B cell (primary cell): ENCODE measurements around the gene SEPHS2. TPM values are rescaled to one million over a fixed set of nuclear protein-coding genes. Genes with fewer than 3 reads are reported as not detected.

Source experiments
- ATAC-seq: fragments of 200-7000 bp; cut with Tn5 transposase; one replicate; pipeline ENCODE4 v1.10.0; 2021; ENCODE audit warnings: low read depth, mild to moderate bottlenecking, moderate number of reproducible peaks, moderate library complexity
- CTCF ChIA-PET: fragments of 350-600 bp; sonication (Branson Sonifier 250); formaldehyde crosslinking; loops from one replicate; lab custom pipeline; 2021; ENCODE audit warnings: antibody characterized with exemption, inconsistent platforms; lab: Charles Lee
- POLR2A ChIA-PET: fragments of 350-600 bp; sonication (Branson Sonifier 250); formaldehyde crosslinking; loops from one replicate; lab custom pipeline; 2021; ENCODE audit warnings: antibody characterized with exemption; lab: Charles Lee
- DNase-seq: peaks from one replicate; pipeline ENCODE4 v3.0.0; 2013
- H2AFZ ChIP-seq: 2 replicates; pipeline ENCODE4 v1.6.1; 2012; ENCODE audit warnings: mild to moderate bottlenecking, low read depth, low read length; ENCODE audit not compliant: insufficient read depth, poor library complexity, severe bottlenecking
- H3K27ac ChIP-seq, 2 donors: 1 replicate in 1 of 2; 2 replicates in 1 of 2; pipeline ENCODE4 v1.5.1; 2012 to 2013; ENCODE audit warnings: low read length in 2 of 2, mild to moderate bottlenecking in 2 of 2, moderate library complexity in 1 of 2
- H3K27me3 ChIP-seq, 4 experiments: fragments of 200-600 bp in 1 of 4; sonication (generic) in 1 of 4; replicated peaks in 1 of 4; 1 replicate in 2 of 4; 2 replicates in 2 of 4; pipeline versions ENCODE4 v1.6.1 to v1.7.0; 2013 to 2016; ENCODE audit warnings: low read length in 3 of 4, mild to moderate bottlenecking in 2 of 4, mixed read lengths in 1 of 4, moderate library complexity in 1 of 4; ENCODE audit not compliant: insufficient read depth in 4 of 4, control insufficient read depth in 3 of 4; ENCODE audit errors: control extremely low read depth in 1 of 4
- H3K36me3 ChIP-seq, 2 experiments: replicated peaks in 1 of 2; 1 replicate in 1 of 2; 2 replicates in 1 of 2; pipeline versions ENCODE4 v1.6.1 to v1.7.1; 2013; ENCODE audit warnings: low read length in 1 of 2; ENCODE audit not compliant: insufficient read depth in 2 of 2, control insufficient read depth in 1 of 2; ENCODE audit errors: control extremely low read depth in 1 of 2, extremely low read depth in 1 of 2
- H3K4me1 ChIP-seq, 2 donors: fragments of 200-600 bp in 1 of 2; sonication (generic) in 1 of 2; 1 replicate in 1 of 2; 2 replicates in 1 of 2; pipeline versions ENCODE4 v1.5.1 to v1.6.1; 2013 to 2017; ENCODE audit warnings: low read length in 2 of 2; ENCODE audit not compliant: control insufficient read depth in 2 of 2, insufficient read depth in 2 of 2
- H3K4me2 ChIP-seq: replicated peaks from 2 replicates; pipeline ENCODE3; 2012; ENCODE audit warnings: mild to moderate bottlenecking, low read depth, low read length; ENCODE audit not compliant: poor library complexity, severe bottlenecking
- H3K4me3 ChIP-seq, 5 experiments: fragments of 200-600 bp in 1 of 5; sonication (generic) in 1 of 5; 1 replicate in 3 of 5; 2 replicates in 2 of 5; pipeline versions ENCODE4 v1.5.1 to v1.7.0; 2011 to 2016; ENCODE audit warnings: low read length in 4 of 5, mild to moderate bottlenecking in 4 of 5, low read depth in 2 of 5, control low read depth in 1 of 5, moderate library complexity in 1 of 5; ENCODE audit not compliant: insufficient read depth in 1 of 5; ENCODE audit errors: control extremely low read depth in 1 of 5, extremely low read depth in 1 of 5
- H3K79me2 ChIP-seq: fragments of 200-600 bp; sonication (generic); one replicate; pipeline ENCODE4 v1.6.0; 2016; ENCODE audit warnings: low read length; ENCODE audit not compliant: control insufficient read depth, insufficient read depth
- H3K9ac ChIP-seq: fragments of 200-600 bp; sonication (generic); 2 replicates; pipeline ENCODE4 v1.6.1; 2017; ENCODE audit warnings: mild to moderate bottlenecking, low read length, moderate library complexity
- H3K9me3 ChIP-seq, 3 donors: one replicate each; pipeline versions ENCODE4 v1.6.1 to v1.7.1; 2013; ENCODE audit warnings: low read length in 2 of 3; ENCODE audit not compliant: control insufficient read depth in 2 of 3, insufficient read depth in 1 of 3; ENCODE audit errors: control extremely low read depth in 1 of 3
- H4K20me1 ChIP-seq: 2 replicates; pipeline ENCODE4 v1.6.0; 2012; ENCODE audit warnings: mild to moderate bottlenecking, low read length; ENCODE audit not compliant: insufficient read depth, control insufficient read depth, poor library complexity, severe bottlenecking
- H3K27ac Mint-ChIP-seq: one replicate; pipeline ENCODE4 v1.8.0; 2021; ENCODE audit warnings: mixed read lengths
- H3K27me3 Mint-ChIP-seq: one replicate; pipeline ENCODE4 v1.8.0; 2021; ENCODE audit warnings: mixed read lengths
- H3K4me1 Mint-ChIP-seq: one replicate; pipeline ENCODE4 v1.8.0; 2021; ENCODE audit warnings: mixed read lengths
- H3K4me3 Mint-ChIP-seq: one replicate; pipeline ENCODE4 v1.8.0; 2021; ENCODE audit warnings: mixed read lengths
- H3K9me3 Mint-ChIP-seq: one replicate; pipeline ENCODE4 v1.8.0; 2022; ENCODE audit warnings: mixed read lengths; ENCODE audit not compliant: insufficient read depth
- EZH2 ChIP-seq: IDR thresholded peaks from 2 replicates; pipeline ENCODE4 v1.6.1; 2012; ENCODE audit warnings: borderline replicate concordance, low read depth, mild to moderate bottlenecking, moderate library complexity, low read length; ENCODE audit not compliant: insufficient read depth, poor library complexity, severe bottlenecking
- WGBS: methylation state at CpG from one replicate; pipeline ENCODE4 v1.1.5; 2013; ENCODE audit warnings: missing lambda C conversion rate; ENCODE audit not compliant: insufficient coverage; 5-methylcytosine and 5-hydroxymethylcytosine counted together
- intact Hi-C: fragments of 100-400 bp; cut with micrococcal nuclease; formaldehyde crosslinking; loops from one replicate; pipeline ENCODE4 v1.10.0; 2022
- polyA plus RNA-seq: library from polyadenylated mRNA; depleted of rRNA; stranded (reverse); fragments of >200 nt; gene quantifications from 2 replicates; pipeline ENCODE4 v1.2.3, GENCODE V29; 2012
- total RNA-seq, 2 donors: library from RNA; stranded (reverse); fragments of 120-200 nt in 1 of 2; gene quantifications; 1 replicate in 1 of 2; 2 replicates in 1 of 2; pipeline versions ENCODE4 v1.2.3 to v1.2.4, GENCODE V29; 2013 to 2022
- TF ChIP-seq, protein P1 (sequence below): fragments of 200-600 bp; IDR thresholded peaks from one replicate; pipeline ENCODE4 v1.8.0; 2022; ENCODE audit warnings: antibody characterized with exemption, mild to moderate bottlenecking

The SEPHS2 gene
- total and polyA plus RNA-seq, 2 donors (not counting 1 experiment from before 2014, with no cell fraction given): 13.8 to 63.2 TPM

GRCh38 chr16:30444231-30445148, 1.2 kb downstream of the SEPHS2 start:
- H3K27me3 Mint-ChIP-seq: no peaks in the 10 kb centered on the region
- intact Hi-C loops: loop anchor here (1.0 to 2.0 kb wide), 5 partner anchors 14 to 83 kb away; partner anchors contain the start of genes DCTPP1 and ITGAL
- H3K4me3 Mint-ChIP-seq: peak overlapping the region; percentile 96
- Histone ChIP-seq H3K4me1 (peaks cover 37% of the 10 kb centered on the region in 2 donors), H3K4me3 (peak overlapping the region; percentile 74 to 99 (median 78)), H4K20me1 (peaks cover 22% of the 10 kb centered on the region), H3K36me3 (peaks cover 0 to 18% of the 10 kb centered on the region in 2 experiments), H2AFZ (peak overlapping the region; percentile 81), H3K4me2 (peak overlapping the region; percentile 72), H3K27ac (peak overlapping the region; percentile 78 to 85), H3K27me3 (no peaks in the 10 kb centered on the region), H3K79me2 (peaks cover 25% of the 10 kb centered on the region), H3K9me3 (peaks cover 0 to 6% (median 0%) of the 10 kb centered on the region in 3 donors), H3K9ac (peak overlapping the region; percentile 74)
- WGBS: 92% methylated on average over 27 of the region's 29 CpGs
- peaks cover 48% of the 10 kb centered on the region for H3K4me1 Mint-ChIP-seq
- POLR2A ChIA-PET: interaction anchor here (0.8 to 2.1 kb wide), 5 partner anchors 15 to 127 kb away, joined by 3 to 6 read pairs (median 5); partner anchors contain the start of genes DCTPP1, ITGAL and ZNF688
- peak overlapping the region; percentile 50 for H3K27ac Mint-ChIP-seq
- ATAC-seq (no peak), DNase-seq (no peak)
- CTCF ChIA-PET: interaction anchor here (0.6 to 7.4 kb wide), 5 partner anchors 14 to 91 kb away, joined by 3 to 77 read pairs (median 17); partner anchors contain the start of genes DCTPP1, ITGAL and ZNF747
- TF ChIP-seq EZH2: no peak
- TF ChIP-seq, protein P1, sequence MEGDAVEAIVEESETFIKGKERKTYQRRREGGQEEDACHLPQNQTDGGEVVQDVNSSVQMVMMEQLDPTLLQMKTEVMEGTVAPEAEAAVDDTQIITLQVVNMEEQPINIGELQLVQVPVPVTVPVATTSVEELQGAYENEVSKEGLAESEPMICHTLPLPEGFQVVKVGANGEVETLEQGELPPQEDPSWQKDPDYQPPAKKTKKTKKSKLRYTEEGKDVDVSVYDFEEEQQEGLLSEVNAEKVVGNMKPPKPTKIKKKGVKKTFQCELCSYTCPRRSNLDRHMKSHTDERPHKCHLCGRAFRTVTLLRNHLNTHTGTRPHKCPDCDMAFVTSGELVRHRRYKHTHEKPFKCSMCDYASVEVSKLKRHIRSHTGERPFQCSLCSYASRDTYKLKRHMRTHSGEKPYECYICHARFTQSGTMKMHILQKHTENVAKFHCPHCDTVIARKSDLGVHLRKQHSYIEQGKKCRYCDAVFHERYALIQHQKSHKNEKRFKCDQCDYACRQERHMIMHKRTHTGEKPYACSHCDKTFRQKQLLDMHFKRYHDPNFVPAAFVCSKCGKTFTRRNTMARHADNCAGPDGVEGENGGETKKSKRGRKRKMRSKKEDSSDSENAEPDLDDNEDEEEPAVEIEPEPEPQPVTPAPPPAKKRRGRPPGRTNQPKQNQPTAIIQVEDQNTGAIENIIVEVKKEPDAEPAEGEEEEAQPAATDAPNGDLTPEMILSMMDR: no peak
- no peaks in the 10 kb centered on the region for H3K9me3 Mint-ChIP-seq
